GM23248 (cell line): ENCODE data around the gene PAK6.

ENCODE experiments used
- EZH2 ChIP-seq: fragments of 200-600 bp; sonication (generic); IDR thresholded peaks from 2 replicates; pipeline ENCODE4 v1.6.1; 2018; ENCODE audit warnings: antibody characterized with exemption, mild to moderate bottlenecking; ENCODE audit not compliant: insufficient read depth, poor library complexity, severe bottlenecking
- EZH2phosphoT487 ChIP-seq: fragments of 200-600 bp; sonication (generic); IDR thresholded peaks from 2 replicates; pipeline ENCODE4 v1.6.1; 2018; ENCODE audit warnings: antibody characterized with exemption, moderate library complexity, mild to moderate bottlenecking, low read depth; ENCODE audit not compliant: insufficient read depth

DNA sequence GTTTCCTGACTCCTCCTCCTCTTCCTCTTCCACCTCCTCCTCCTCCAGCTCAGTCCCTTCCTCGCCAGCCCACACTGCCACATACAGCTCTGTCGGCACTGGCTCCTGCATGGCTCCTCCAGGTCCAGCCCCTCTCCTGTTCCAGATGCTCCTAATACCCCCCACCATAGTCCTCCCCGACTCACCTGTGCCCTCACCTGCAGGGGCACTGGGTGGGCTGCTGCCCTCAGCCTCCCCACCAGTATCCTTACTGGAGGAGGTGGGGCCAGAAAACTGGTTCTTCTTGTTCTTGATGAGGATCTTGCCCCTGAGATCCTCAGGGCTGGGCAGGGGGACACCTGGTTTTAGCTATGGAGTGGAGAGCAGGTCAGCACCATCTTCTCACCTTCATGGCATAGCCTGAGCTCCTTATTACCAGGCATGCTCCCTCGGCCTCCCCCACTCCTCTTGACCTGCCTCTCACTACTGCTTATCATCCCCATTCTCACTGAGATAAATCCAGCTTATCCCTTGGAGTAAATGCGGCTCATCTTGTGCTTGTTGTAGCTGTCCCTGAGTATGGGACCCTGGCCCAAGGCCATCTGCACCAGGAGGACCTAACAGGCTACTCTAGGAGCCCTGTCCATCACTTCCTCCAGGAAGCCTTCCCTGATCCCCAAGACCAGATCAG is 57.8 kb downstream of the PAK6 start:
- no peak for TF ChIP-seq EZH2
- TF ChIP-seq EZH2phosphoT487: no peak
